IMR-90 (cell line): ENCODE results near the gene FCHSD2.

Source experiments
- CEBPB ChIP-seq: IDR thresholded peaks from 2 replicates; pipeline ENCODE4 v1.6.1; 2012; ENCODE audit warnings: low read depth, low read length, improper control_type of control experiment
- CTCF ChIP-seq: conservative IDR thresholded peaks from 2 replicates; pipeline ENCODE4 v1.5.1; 2012; ENCODE audit warnings: mild to moderate bottlenecking, low read depth, low read length, improper control_type of control experiment
- POLR2A ChIP-seq: IDR thresholded peaks from 2 replicates; pipeline ENCODE4 v1.6.1; 2012; ENCODE audit warnings: mild to moderate bottlenecking, low read depth, low read length
- RAD21 ChIP-seq: IDR thresholded peaks from 2 replicates; pipeline ENCODE4 v1.6.1; 2012; ENCODE audit warnings: low read length, improper control_type of control experiment
- SMC3 ChIP-seq: fragments of 150-350 bp; IDR thresholded peaks from 2 replicates; pipeline ENCODE4 v1.6.1; 2016; ENCODE audit warnings: low read depth, mild to moderate bottlenecking, antibody characterized with exemption, low read length, moderate library complexity

- TF ChIP-seq POLR2A (no peak), CTCF (no peak), SMC3 (no peak), RAD21 (no peak), CEBPB (no peak)
Measured at GRCh38 chr11:73173755-73174494, 31.8 kb upstream of the FCHSD2 start.
